Natural killer cell (primary cell): ENCODE data around the gene POU4F3. TPM values are rescaled to one million over a fixed set of nuclear protein-coding genes. Genes with fewer than 3 reads are reported as not detected.
"Not testable (repeated sequence)": the region's sequence is repeated elsewhere in the genome, so short reads cannot be mapped to it uniquely, and the experiment has no call there.

Source experiments
- ATAC-seq, 3 donors: fragments of 150-1000 bp in 2 of 3; fragments of 200-7000 bp in 1 of 3; cut with Tn5 transposase; 1 replicate in 1 of 3; 2 replicates in 2 of 3; pipeline ENCODE4 v1.10.0; 2021; ENCODE audit warnings: mild to moderate bottlenecking in 2 of 3, moderate library complexity in 2 of 3
- DNase-seq, 2 donors: peaks; one replicate each; pipeline versions ENCODE4 v3.0.0 to v3.0.0-alpha.2; 2013 to 2021; ENCODE audit warnings: mixed read lengths in 1 of 2
- H3K27ac ChIP-seq: one replicate; pipeline ENCODE4 v1.5.1; 2013; ENCODE audit warnings: mild to moderate bottlenecking, low read length
- H3K27me3 ChIP-seq: one replicate; pipeline ENCODE4 v1.6.1; 2013; ENCODE audit warnings: low read length; ENCODE audit not compliant: control insufficient read depth, insufficient read depth
- H3K36me3 ChIP-seq: one replicate; pipeline ENCODE4 v1.6.1; 2013; ENCODE audit warnings: low read length; ENCODE audit not compliant: control insufficient read depth, insufficient read depth
- H3K4me1 ChIP-seq: one replicate; pipeline ENCODE4 v1.6.1; 2013; ENCODE audit warnings: low read length; ENCODE audit not compliant: control insufficient read depth, insufficient read depth
- H3K4me3 ChIP-seq: one replicate; pipeline ENCODE4 v1.5.1; 2013; ENCODE audit warnings: low read length
- H3K9me3 ChIP-seq: one replicate; pipeline ENCODE4 v1.6.1; 2013; ENCODE audit warnings: low read length; ENCODE audit not compliant: control insufficient read depth, insufficient read depth
- H3K27ac Mint-ChIP-seq, 2 donors: one replicate each; pipeline ENCODE4 v1.8.0; 2022; ENCODE audit warnings: mild to moderate bottlenecking in 2 of 2, mixed read lengths in 2 of 2, moderate library complexity in 1 of 2
- H3K27me3 Mint-ChIP-seq, 2 donors: one replicate each; pipeline ENCODE4 v1.8.0; 2022; ENCODE audit warnings: low read depth in 2 of 2, mixed read lengths in 2 of 2
- H3K36me3 Mint-ChIP-seq: one replicate; pipeline ENCODE4 v1.8.0; 2022; ENCODE audit warnings: mixed read lengths
- H3K4me1 Mint-ChIP-seq, 2 donors: one replicate each; pipeline ENCODE4 v1.8.0; 2022; ENCODE audit warnings: mixed read lengths in 2 of 2
- H3K4me3 Mint-ChIP-seq: one replicate; pipeline ENCODE4 v1.8.0; 2022; ENCODE audit warnings: mild to moderate bottlenecking, moderate library complexity, mixed read lengths
- H3K9me3 Mint-ChIP-seq, 2 donors: one replicate each; pipeline ENCODE4 v1.8.0; 2022; ENCODE audit warnings: mixed read lengths in 2 of 2
- WGBS: methylation state at CpG from one replicate; pipeline ENCODE4 v1.1.7; 2013; ENCODE audit warnings: missing lambda C conversion rate; ENCODE audit not compliant: insufficient coverage; 5-methylcytosine and 5-hydroxymethylcytosine counted together
- intact Hi-C: fragments of 100-400 bp; cut with micrococcal nuclease; formaldehyde crosslinking; loops from one replicate; pipeline ENCODE4 v1.14.2; 2022
- total RNA-seq, 4 donors: library from RNA; stranded (reverse); fragments of 120-200 nt in 1 of 4; gene quantifications; one replicate each; pipeline versions ENCODE4 v1.2.3 to v1.2.4, GENCODE V29; 2013 to 2022
- TF ChIP-seq, protein P1 (sequence below): fragments of 200-600 bp; IDR thresholded peaks from one replicate; pipeline ENCODE4 v1.8.0; 2022; ENCODE audit warnings: antibody characterized with exemption

The POU4F3 gene
- total RNA-seq, 3 donors from 2014 or later (not counting 1 experiment from before 2014, with no cell fraction given): 0.16 TPM; not detected in 2

DNA sequence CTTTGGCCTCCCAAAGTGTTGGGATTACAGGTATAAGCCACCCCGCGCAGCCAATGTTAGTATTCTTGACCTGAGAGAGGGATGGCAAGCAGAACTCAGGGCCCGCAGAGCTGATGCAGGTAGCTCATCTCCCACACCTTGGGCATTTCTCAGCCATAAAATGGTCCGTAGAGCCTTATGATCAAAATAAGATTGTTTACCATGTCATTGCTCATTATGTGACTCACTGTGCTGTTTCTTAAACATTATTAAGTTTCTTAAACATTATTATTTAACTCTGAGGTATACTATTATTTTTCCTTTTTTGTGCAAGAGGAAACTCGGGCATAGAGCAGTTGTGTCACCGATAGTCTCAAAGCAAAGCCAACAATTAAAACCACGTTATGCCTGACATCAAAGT, 42.4 kb upstream of the POU4F3 start:
- H3K9me3 Mint-ChIP-seq: no peaks in the 10 kb centered on the region
- Histone ChIP-seq H3K4me3 (no peak overlapping the region), H3K27me3 (no peaks in the 10 kb centered on the region), H3K9me3 (no peaks in the 10 kb centered on the region), H3K4me1 (no peaks in the 10 kb centered on the region), H3K27ac (no peak overlapping the region), H3K36me3 (no peaks in the 10 kb centered on the region)
- no peak overlapping the region for H3K4me3 Mint-ChIP-seq
- H3K27me3 Mint-ChIP-seq: peaks cover 0 to 9% of the 10 kb centered on the region in 2 donors
- no peak overlapping the region for H3K27ac Mint-ChIP-seq
- DNase-seq: no peak
- TF ChIP-seq, protein P1, sequence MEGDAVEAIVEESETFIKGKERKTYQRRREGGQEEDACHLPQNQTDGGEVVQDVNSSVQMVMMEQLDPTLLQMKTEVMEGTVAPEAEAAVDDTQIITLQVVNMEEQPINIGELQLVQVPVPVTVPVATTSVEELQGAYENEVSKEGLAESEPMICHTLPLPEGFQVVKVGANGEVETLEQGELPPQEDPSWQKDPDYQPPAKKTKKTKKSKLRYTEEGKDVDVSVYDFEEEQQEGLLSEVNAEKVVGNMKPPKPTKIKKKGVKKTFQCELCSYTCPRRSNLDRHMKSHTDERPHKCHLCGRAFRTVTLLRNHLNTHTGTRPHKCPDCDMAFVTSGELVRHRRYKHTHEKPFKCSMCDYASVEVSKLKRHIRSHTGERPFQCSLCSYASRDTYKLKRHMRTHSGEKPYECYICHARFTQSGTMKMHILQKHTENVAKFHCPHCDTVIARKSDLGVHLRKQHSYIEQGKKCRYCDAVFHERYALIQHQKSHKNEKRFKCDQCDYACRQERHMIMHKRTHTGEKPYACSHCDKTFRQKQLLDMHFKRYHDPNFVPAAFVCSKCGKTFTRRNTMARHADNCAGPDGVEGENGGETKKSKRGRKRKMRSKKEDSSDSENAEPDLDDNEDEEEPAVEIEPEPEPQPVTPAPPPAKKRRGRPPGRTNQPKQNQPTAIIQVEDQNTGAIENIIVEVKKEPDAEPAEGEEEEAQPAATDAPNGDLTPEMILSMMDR: no peak
- intact Hi-C loops: no loop called here
- WGBS: 86% methylated on average over 7 of the region's 7 CpGs
- H3K36me3 Mint-ChIP-seq: no peaks in the 10 kb centered on the region
- no peaks in the 10 kb centered on the region for H3K4me1 Mint-ChIP-seq
- ATAC-seq: no peak

GRCh38 chr5:146298920-146299319, 39.7 kb upstream of the POU4F3 start:
- DNase-seq, H3K4me1 ChIP-seq, H3K9me3 Mint-ChIP-seq, H3K4me3 ChIP-seq, H3K27me3 ChIP-seq, H3K36me3 Mint-ChIP-seq, H3K27ac Mint-ChIP-seq, H3K4me3 Mint-ChIP-seq, intact Hi-C loops, H3K36me3 ChIP-seq, H3K27ac ChIP-seq, ATAC-seq, H3K9me3 ChIP-seq, H3K4me1 Mint-ChIP-seq: not testable (repeated sequence)
- WGBS: 97% methylated on average over 3 of the region's 3 CpGs
- peaks cover 3 to 18% of the 10 kb centered on the region in 2 donors for H3K27me3 Mint-ChIP-seq

DNA sequence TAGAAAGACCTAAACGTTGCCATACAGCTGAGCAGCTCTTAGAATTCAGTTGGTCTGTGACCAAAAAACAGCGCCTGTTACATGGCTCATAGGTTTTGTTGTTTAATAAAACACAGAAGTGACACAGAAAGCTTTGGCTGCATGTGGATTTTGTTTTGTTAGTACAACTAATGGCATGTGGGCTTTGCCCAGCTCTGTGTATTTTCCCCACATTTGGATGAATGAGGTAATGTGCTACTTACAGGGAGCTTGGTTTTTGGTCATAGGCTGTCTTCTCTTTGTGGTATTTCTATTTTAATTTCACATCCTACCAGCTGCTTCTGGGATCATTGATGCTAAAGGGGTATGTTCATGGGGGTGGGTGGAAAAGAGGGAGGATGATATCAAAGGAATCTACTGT, 37.0 kb upstream of the POU4F3 start:
- Histone ChIP-seq H3K27me3 (peaks cover 4% of the 10 kb centered on the region), H3K4me3 (no peak overlapping the region), H3K4me1 (no peaks in the 10 kb centered on the region), H3K9me3 (no peaks in the 10 kb centered on the region), H3K36me3 (no peaks in the 10 kb centered on the region), H3K27ac (no peak overlapping the region)
- 84% methylated on average over 2 of the region's 2 CpGs for WGBS
- Mint-ChIP-seq H3K27ac (no peak overlapping the region), H3K27me3 (peaks cover 3 to 32% of the 10 kb centered on the region in 2 donors), H3K9me3 (no peaks in the 10 kb centered on the region), H3K36me3 (no peaks in the 10 kb centered on the region), H3K4me1 (no peaks in the 10 kb centered on the region), H3K4me3 (no peak overlapping the region)
- DNase-seq (no peak), ATAC-seq (no peak)
- TF ChIP-seq, protein P1: no peak
- intact Hi-C loops: no loop called here

DNA sequence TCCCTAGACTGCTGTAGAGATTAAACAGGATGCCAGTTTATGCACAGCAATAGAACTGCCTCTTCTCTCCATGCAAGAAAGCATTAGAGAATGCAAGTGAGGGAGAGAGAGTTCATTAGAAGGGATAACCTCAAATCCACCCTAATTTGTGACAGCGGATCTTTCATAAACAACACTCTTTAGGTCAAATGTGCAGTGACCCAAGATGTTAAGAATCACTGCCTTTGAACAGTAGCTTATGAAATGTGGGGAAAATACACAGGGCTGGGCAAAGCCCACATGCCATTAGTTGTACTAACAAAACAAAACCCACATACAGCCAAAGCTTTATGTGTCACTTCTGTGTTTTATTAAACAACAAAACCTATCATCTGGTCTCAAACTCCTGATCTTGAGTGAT, 36.2 kb upstream of the POU4F3 start:
- no peaks in the 10 kb centered on the region for H3K9me3 ChIP-seq
- no peak overlapping the region for H3K27ac ChIP-seq
- no CpG with 5 or more reads among the region's 1 CpG for WGBS
- ATAC-seq: no peak
- H3K27me3 ChIP-seq: peaks cover 4% of the 10 kb centered on the region
- Mint-ChIP-seq H3K27me3 (peaks cover 3 to 32% of the 10 kb centered on the region in 2 donors), H3K9me3 (no peaks in the 10 kb centered on the region), H3K36me3 (no peaks in the 10 kb centered on the region), H3K4me1 (no peaks in the 10 kb centered on the region), H3K27ac (no peak overlapping the region), H3K4me3 (no peak overlapping the region)
- H3K4me1 ChIP-seq: no peaks in the 10 kb centered on the region
- TF ChIP-seq, protein P1: no peak
- no peak overlapping the region for H3K4me3 ChIP-seq
- no peaks in the 10 kb centered on the region for H3K36me3 ChIP-seq
- no peak for DNase-seq
- intact Hi-C loops: no loop called here
